HepG2 (cell line): ENCODE results near the gene SLC38A8. TPM values are rescaled to one million over a fixed set of nuclear protein-coding genes. Genes with fewer than 3 reads are reported as not detected.

Source experiments
- HNF4G ChIP-seq, 2 experiments: sonication (generic) in 1 of 2; formaldehyde crosslinking in 1 of 2; IDR thresholded peaks; 2 replicates each; pipeline versions ENCODE4 v1.4.0 to v1.6.1; 2011 to 2020; ENCODE audit warnings: borderline replicate concordance in 2 of 2, low read depth in 2 of 2, mild to moderate bottlenecking in 2 of 2, low read length in 1 of 2, missing genetic modification reagents in 1 of 2, moderate library complexity in 1 of 2
- KLF11 ChIP-seq: IDR thresholded peaks from 2 replicates; pipeline ENCODE4 v1.6.1; 2016; ENCODE audit warnings: missing compliant biosample characterization
- POGZ ChIP-seq: sonication (generic); formaldehyde crosslinking; IDR thresholded peaks from 2 replicates; pipeline ENCODE4 v1.4.0; 2020; ENCODE audit warnings: mild to moderate bottlenecking, missing genetic modification reagents
- POLR2G ChIP-seq: fragments of 200-400 bp; formaldehyde crosslinking; IDR thresholded peaks from 2 replicates; pipeline ENCODE4 v1.6.1; 2018; ENCODE audit warnings: mild to moderate bottlenecking, low read depth, low read length, moderate library complexity
- ZFP36 ChIP-seq: fragments of 150-350 bp; IDR thresholded peaks from 2 replicates; pipeline ENCODE4 v1.6.1; 2018; ENCODE audit warnings: borderline replicate concordance, low read length, low read depth; ENCODE audit not compliant: partially characterized antibody
- ZNF30 ChIP-seq: sonication (generic); formaldehyde crosslinking; IDR thresholded peaks from 2 replicates; pipeline ENCODE4 v1.5.0; 2020; ENCODE audit warnings: mild to moderate bottlenecking, missing genetic modification reagents
- ZNF720 ChIP-seq: sonication (generic); formaldehyde crosslinking; IDR thresholded peaks from 2 replicates; pipeline ENCODE4 v1.4.0; 2020; ENCODE audit warnings: missing genetic modification reagents
- polyA plus RNA-seq, 8 experiments: library from polyadenylated mRNA; depleted of rRNA in 3 of 8; stranded (reverse) in 7 of 8; unstranded in 1 of 8; fragments of >200 nt; fragmentation: Illumina TruSeq in 4 of 8; extraction: Trizol in 4 of 8; gene quantifications; 2 replicates each; pipeline versions ENCODE4 v1.2.1 to v1.2.3, GENCODE V29; 2011 to 2016; ENCODE audit warnings: low read depth in 4 of 8, missing spikeins in 1 of 8, mixed read lengths in 1 of 8; ENCODE audit not compliant: insufficient read depth in 1 of 8
- total RNA-seq, 5 experiments: library from RNA; depleted of rRNA; stranded (reverse); fragments of >200 nt; fragmentation: Illumina TruSeq; extraction: Trizol; gene quantifications; 2 replicates each; pipeline ENCODE4 v1.2.3, GENCODE V29; 2016; ENCODE audit warnings: low read depth in 1 of 5
- TF ChIP-seq, protein P1 (sequence below), 2 experiments: sonication (generic) in 1 of 2; formaldehyde crosslinking in 1 of 2; IDR thresholded peaks; 2 replicates each; pipeline versions ENCODE4 v1.6.1 to v1.9.0; 2014 to 2022; ENCODE audit warnings: antibody characterized with exemption in 1 of 2, borderline replicate concordance in 1 of 2, inconsistent platforms in 1 of 2, low read depth in 1 of 2, missing genetic modification reagents in 1 of 2
- TF ChIP-seq, protein P2 (sequence below): sonication (generic); formaldehyde crosslinking; IDR thresholded peaks from 2 replicates; pipeline ENCODE4 v1.8.1; 2023; ENCODE audit warnings: missing genetic modification reagents, inconsistent platforms, borderline replicate concordance
- TF ChIP-seq, protein P3 (sequence below): sonication (generic); formaldehyde crosslinking; IDR thresholded peaks from 2 replicates; pipeline ENCODE4 v1.9.0; 2022; ENCODE audit warnings: missing genetic modification reagents, mild to moderate bottlenecking, borderline replicate concordance

The SLC38A8 gene
- total and polyA plus RNA-seq, 2 of the 13 experiments (the other 11 are each of a cell fraction or from before 2014, with no cell fraction given): 0.24 to 0.37 TPM

DNA sequence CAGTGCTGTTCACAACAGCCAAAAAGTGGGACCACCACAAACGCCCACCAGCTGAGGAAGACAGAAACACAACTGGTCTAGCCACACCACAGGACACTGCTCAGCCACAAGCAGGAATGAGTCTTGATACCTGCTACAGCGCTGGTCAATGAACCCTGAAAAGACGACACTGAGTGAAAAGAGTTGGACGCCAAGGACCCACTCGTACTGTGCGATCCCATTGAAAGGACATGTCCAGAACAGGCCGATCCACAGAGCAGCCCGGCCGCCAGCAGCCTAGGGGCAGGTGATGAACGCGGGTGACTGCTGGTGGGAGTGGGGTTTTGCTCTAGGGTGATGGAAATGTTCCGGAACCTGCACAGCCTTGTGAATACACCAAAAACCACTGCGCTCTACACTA lies 10.6 kb upstream of the SLC38A8 start (continued):
- TF ChIP-seq HNF4G (IDR thresholded peaks at IDR 0.05; ENCODE audit: borderline replicate concordance, low read depth, low read length) (no peak), HNF4G (CRISPR knock-in tag; IDR thresholded peaks at IDR 0.05; ENCODE audit: borderline replicate concordance, low read depth) (no peak), ZNF30 (CRISPR knock-in tag) (no peak), POGZ (CRISPR knock-in tag) (no peak), POLR2G (no peak), ZFP36 (no peak), ZNF720 (CRISPR knock-in tag) (no peak), KLF11 (CRISPR knock-in tag) (no peak)
- TF ChIP-seq, protein P1, sequence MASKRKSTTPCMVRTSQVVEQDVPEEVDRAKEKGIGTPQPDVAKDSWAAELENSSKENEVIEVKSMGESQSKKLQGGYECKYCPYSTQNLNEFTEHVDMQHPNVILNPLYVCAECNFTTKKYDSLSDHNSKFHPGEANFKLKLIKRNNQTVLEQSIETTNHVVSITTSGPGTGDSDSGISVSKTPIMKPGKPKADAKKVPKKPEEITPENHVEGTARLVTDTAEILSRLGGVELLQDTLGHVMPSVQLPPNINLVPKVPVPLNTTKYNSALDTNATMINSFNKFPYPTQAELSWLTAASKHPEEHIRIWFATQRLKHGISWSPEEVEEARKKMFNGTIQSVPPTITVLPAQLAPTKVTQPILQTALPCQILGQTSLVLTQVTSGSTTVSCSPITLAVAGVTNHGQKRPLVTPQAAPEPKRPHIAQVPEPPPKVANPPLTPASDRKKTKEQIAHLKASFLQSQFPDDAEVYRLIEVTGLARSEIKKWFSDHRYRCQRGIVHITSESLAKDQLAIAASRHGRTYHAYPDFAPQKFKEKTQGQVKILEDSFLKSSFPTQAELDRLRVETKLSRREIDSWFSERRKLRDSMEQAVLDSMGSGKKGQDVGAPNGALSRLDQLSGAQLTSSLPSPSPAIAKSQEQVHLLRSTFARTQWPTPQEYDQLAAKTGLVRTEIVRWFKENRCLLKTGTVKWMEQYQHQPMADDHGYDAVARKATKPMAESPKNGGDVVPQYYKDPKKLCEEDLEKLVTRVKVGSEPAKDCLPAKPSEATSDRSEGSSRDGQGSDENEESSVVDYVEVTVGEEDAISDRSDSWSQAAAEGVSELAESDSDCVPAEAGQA (IDR thresholded peaks at IDR 0.05; ENCODE audit: low read depth): no peak
- TF ChIP-seq, protein P1 (CRISPR knock-in tag; IDR thresholded peaks at IDR 0.05; ENCODE audit: borderline replicate concordance): no peak
- TF ChIP-seq, protein P2, sequence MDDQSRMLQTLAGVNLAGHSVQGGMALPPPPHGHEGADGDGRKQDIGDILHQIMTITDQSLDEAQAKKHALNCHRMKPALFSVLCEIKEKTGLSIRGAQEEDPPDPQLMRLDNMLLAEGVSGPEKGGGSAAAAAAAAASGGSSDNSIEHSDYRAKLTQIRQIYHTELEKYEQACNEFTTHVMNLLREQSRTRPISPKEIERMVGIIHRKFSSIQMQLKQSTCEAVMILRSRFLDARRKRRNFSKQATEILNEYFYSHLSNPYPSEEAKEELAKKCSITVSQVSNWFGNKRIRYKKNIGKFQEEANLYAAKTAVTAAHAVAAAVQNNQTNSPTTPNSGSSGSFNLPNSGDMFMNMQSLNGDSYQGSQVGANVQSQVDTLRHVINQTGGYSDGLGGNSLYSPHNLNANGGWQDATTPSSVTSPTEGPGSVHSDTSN: no peak
- TF ChIP-seq, protein P3, sequence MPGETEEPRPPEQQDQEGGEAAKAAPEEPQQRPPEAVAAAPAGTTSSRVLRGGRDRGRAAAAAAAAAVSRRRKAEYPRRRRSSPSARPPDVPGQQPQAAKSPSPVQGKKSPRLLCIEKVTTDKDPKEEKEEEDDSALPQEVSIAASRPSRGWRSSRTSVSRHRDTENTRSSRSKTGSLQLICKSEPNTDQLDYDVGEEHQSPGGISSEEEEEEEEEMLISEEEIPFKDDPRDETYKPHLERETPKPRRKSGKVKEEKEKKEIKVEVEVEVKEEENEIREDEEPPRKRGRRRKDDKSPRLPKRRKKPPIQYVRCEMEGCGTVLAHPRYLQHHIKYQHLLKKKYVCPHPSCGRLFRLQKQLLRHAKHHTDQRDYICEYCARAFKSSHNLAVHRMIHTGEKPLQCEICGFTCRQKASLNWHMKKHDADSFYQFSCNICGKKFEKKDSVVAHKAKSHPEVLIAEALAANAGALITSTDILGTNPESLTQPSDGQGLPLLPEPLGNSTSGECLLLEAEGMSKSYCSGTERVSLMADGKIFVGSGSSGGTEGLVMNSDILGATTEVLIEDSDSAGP: no peak
- TF ChIP-seq, all 625 proteins: peak for 0
